Smooth muscle cell of the brain vasculature (primary cell): ENCODE measurements around the gene PRRC2C.

Source experiments
- DNase-seq: peaks from one replicate; pipeline ENCODE4 v3.0.0-alpha.2; 2012; ENCODE audit warnings: low read depth, low spot score

The PRRC2C gene

GRCh38 chr1:171636141-171636540, 150.8 kb downstream of the PRRC2C start:
- DNase-seq: no peak

GRCh38 chr1:171637928-171638576, 152.7 kb downstream of the PRRC2C start:
- DNase-seq: no peak

GRCh38 chr1:171640225-171640624, 154.9 kb downstream of the PRRC2C start:
- DNase-seq: no peak

GRCh38 chr1:171641076-171641864, 155.9 kb downstream of the PRRC2C start:
- DNase-seq: no peak

- DNase-seq: no peak
These were observed 156.9 kb downstream of the PRRC2C start for GRCh38 chr1:171642197-171642596.
